CD4-positive, alpha-beta T cell (primary cell): Measurements from ENCODE around the gene SLCO2A1. TPM values are rescaled to one million over a fixed set of nuclear protein-coding genes. Genes with fewer than 3 reads are reported as not detected.

Experiments
- ATAC-seq: fragments of 200-7000 bp; cut with Tn5 transposase; one replicate; pipeline ENCODE4 v1.10.0; 2022; ENCODE audit warnings: mild to moderate bottlenecking; ENCODE audit not compliant: poor library complexity
- CTCF ChIA-PET: fragments of 350-600 bp; sonication (Branson Sonifier 250); formaldehyde crosslinking; loops from one replicate; lab custom pipeline; 2021; ENCODE audit warnings: antibody characterized with exemption, inconsistent platforms; lab: Charles Lee
- POLR2A ChIA-PET: fragments of 350-600 bp; sonication (Branson Sonifier 250); formaldehyde crosslinking; loops from one replicate; lab custom pipeline; 2021; ENCODE audit warnings: antibody characterized with exemption, inconsistent platforms; lab: Charles Lee
- DNase-seq, 14 experiments: peaks; one replicate each; pipeline ENCODE4 v3.0.0-alpha.2; 2013 to 2020; ENCODE audit warnings: mixed read lengths in 2 of 14
- H3K27ac ChIP-seq, 2 donors: one replicate each; pipeline versions ENCODE4 v1.5.1 to v1.7.0; 2013; ENCODE audit warnings: low read length in 2 of 2, low read depth in 1 of 2, mild to moderate bottlenecking in 1 of 2
- H3K27me3 ChIP-seq, 2 experiments: 1 replicate in 1 of 2; 2 replicates in 1 of 2; pipeline versions ENCODE4 v1.6.1 to v1.7.0; 2013; ENCODE audit warnings: low read length in 2 of 2, control low read depth in 1 of 2, mild to moderate bottlenecking in 1 of 2, moderate library complexity in 1 of 2; ENCODE audit not compliant: insufficient read depth in 2 of 2, control insufficient read depth in 1 of 2
- H3K36me3 ChIP-seq: one replicate; pipeline ENCODE4 v1.6.1; 2013; ENCODE audit warnings: low read length, control low read depth; ENCODE audit not compliant: insufficient read depth
- H3K4me1 ChIP-seq: one replicate; pipeline ENCODE4 v1.6.1; 2013; ENCODE audit warnings: low read length, control low read depth; ENCODE audit not compliant: insufficient read depth
- H3K4me3 ChIP-seq: one replicate; pipeline ENCODE4 v1.5.1; 2013; ENCODE audit warnings: mild to moderate bottlenecking, low read length, moderate library complexity
- H3K9me3 ChIP-seq, 2 experiments: 1 replicate in 1 of 2; 2 replicates in 1 of 2; pipeline versions ENCODE4 v1.6.1 to v1.7.0; 2013; ENCODE audit warnings: low read length in 2 of 2, mild to moderate bottlenecking in 2 of 2, control low read depth in 1 of 2, moderate library complexity in 1 of 2; ENCODE audit not compliant: control insufficient read depth in 1 of 2, insufficient read depth in 1 of 2
- H3K27ac Mint-ChIP-seq: one replicate; pipeline ENCODE4 v1.8.0; 2020; ENCODE audit warnings: mixed read lengths
- H3K27me3 Mint-ChIP-seq: one replicate; pipeline ENCODE4 v1.8.0; 2021; ENCODE audit warnings: mixed read lengths
- H3K36me3 Mint-ChIP-seq: one replicate; pipeline ENCODE4 v1.8.0; 2021; ENCODE audit warnings: low read depth, mixed read lengths
- H3K4me1 Mint-ChIP-seq: one replicate; pipeline ENCODE4 v1.8.0; 2021; ENCODE audit warnings: low read depth, mixed read lengths
- H3K4me3 Mint-ChIP-seq: one replicate; pipeline ENCODE4 v1.8.0; 2020; ENCODE audit warnings: mild to moderate bottlenecking, mixed read lengths
- H3K9me3 Mint-ChIP-seq: one replicate; pipeline ENCODE4 v1.8.0; 2020; ENCODE audit warnings: mixed read lengths
- CTCF ChIP-seq: fragments of 200-600 bp; IDR thresholded peaks from one replicate; pipeline ENCODE4 v1.8.0; 2022; ENCODE audit warnings: antibody characterized with exemption, mild to moderate bottlenecking
- intact Hi-C, 2 experiments: fragments of 100-400 bp; cut with DNase I in 1 of 2; cut with micrococcal nuclease in 1 of 2; formaldehyde crosslinking; loops; one replicate each; pipeline versions ENCODE4 v1.15.1 to v1.9.0; 2023 to 2025; cut with DNase I, micrococcal nuclease
- total RNA-seq, 174 experiments: library from RNA in 2 of 174; stranded (reverse) in 2 of 174; gene quantifications; one replicate each; pipeline ENCODE4 v1.2.3 and lab custom pipeline; 2021 to 2026

Gene SLCO2A1
- total RNA-seq, 2 experiments from 2014 or later, result not detected

DNA sequence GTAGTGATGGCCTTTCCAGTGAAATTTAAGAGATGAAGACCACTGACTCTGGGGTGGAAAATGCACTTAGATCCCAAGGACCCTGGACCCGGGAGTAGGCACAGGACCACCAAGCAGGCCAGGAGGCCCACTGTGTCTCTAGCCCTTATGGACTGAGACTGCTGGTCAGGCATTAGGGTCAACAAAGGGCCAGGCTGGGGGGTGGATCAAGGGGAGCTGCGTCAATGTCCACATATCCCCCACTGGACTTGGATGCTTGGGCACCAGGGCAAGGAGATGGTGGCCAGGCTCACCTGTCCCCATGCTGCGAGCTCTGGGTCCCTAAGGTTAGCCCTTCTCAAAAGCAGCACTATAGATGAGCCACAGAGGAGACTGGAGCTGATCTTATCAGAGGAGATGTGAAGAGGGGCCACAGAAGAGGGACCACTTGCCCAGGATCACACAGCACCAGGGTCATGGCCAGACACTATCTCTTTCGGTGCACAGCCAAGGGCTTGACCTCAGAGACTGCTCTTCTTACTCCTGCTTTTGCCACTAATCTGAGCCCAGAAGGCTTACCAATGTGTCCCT lies 148.8 kb downstream of the SLCO2A1 start:
- no peak overlapping the region for H3K27ac Mint-ChIP-seq

DNA sequence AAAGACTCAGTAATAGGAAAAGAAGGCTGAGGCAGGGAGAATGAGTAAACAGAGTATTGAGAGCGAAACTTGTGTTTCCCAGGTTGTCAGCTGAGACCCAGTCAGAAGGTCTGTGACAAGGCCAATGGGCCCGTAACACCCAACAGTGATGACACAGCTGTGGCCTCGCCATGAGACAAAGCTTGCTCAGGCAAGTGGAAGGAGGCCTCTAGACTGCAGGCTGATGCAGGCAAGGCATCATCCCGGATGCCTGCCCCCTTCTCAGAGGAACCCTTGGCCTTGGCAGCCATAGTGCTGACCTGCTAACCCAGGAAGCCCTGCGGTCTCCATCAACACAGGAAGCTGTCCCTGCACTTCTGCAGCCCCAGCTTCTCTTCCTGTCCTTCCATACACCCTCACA lies 149.4 kb downstream of the SLCO2A1 start:
- H3K36me3 ChIP-seq, result no peaks in the 10 kb centered on the region
- peak in 3 of 14 experiments; percentile 16 to 32 (median 23) for DNase-seq
- Mint-ChIP-seq H3K27me3 (no peaks in the 10 kb centered on the region), H3K4me3 (no peak overlapping the region), H3K27ac (no peak overlapping the region), H3K9me3 (peaks cover 13% of the 10 kb centered on the region), H3K36me3 (no peaks in the 10 kb centered on the region), H3K4me1 (no peaks in the 10 kb centered on the region)
- ChIA-PET CTCF (no interaction called here), POLR2A (no interaction called here)
- H3K27me3 ChIP-seq, result no peaks in the 10 kb centered on the region
- no peak for TF ChIP-seq CTCF
- H3K4me3 ChIP-seq, result no peak overlapping the region
- ATAC-seq, result no peak
- H3K27ac ChIP-seq, result no peak overlapping the region
- intact Hi-C loops, result no loop called here
- H3K4me1 ChIP-seq, result peaks cover 36% of the 10 kb centered on the region
- H3K9me3 ChIP-seq, result peaks cover 8 to 17% of the 10 kb centered on the region in 2 experiments

More for the DNA sequence above, 148.8 kb downstream of the SLCO2A1 start:
- Mint-ChIP-seq H3K9me3 (peaks cover 13% of the 10 kb centered on the region), H3K4me1 (no peaks in the 10 kb centered on the region), H3K36me3 (no peaks in the 10 kb centered on the region), H3K27me3 (no peaks in the 10 kb centered on the region), H3K4me3 (no peak overlapping the region)
- Histone ChIP-seq H3K4me1 (peaks cover 36% of the 10 kb centered on the region), H3K27ac (no peak overlapping the region), H3K4me3 (no peak overlapping the region), H3K9me3 (peaks cover 8 to 17% of the 10 kb centered on the region in 2 experiments), H3K36me3 (no peaks in the 10 kb centered on the region), H3K27me3 (peaks cover 0 to 2% of the 10 kb centered on the region in 2 experiments)
- ATAC-seq (no peak), DNase-seq (no peak)
- ChIA-PET POLR2A (no interaction called here), CTCF (no interaction called here)
- no peak for TF ChIP-seq CTCF
- intact Hi-C loops, result no loop called here

DNA sequence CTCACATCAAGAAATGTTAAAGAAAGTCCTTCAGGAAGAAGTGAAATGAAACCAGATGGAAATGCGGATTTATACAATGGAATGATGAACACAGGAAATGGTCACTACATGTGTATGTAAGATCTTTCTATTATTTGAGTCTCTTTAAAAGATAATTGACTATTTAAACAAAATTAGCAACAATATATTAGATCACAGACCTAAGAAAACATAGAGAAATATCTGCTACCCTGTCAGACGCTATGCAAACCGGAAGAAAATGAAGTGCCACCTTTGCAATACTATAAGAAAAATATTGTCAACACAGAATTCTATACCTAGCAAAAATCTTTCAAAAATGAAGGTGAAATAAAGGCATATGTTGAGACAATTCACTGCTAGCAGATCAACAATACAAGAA lies 151.2 kb downstream of the SLCO2A1 start:
- no peak overlapping the region for H3K27ac Mint-ChIP-seq
- ATAC-seq, result no peak
- no peak overlapping the region for H3K27ac ChIP-seq
- intact Hi-C loops, result loop anchor here in 1 of 2 experiments (10.0 kb wide), 1 partner anchor 124 kb away; no protein-coding TSS in a partner anchor
- no peak for DNase-seq
- ChIA-PET CTCF (no interaction called here), POLR2A (no interaction called here)
- H3K4me1 Mint-ChIP-seq, result no peaks in the 10 kb centered on the region
- H3K4me3 ChIP-seq, result no peak overlapping the region
- H3K4me1 ChIP-seq, result peaks cover 30% of the 10 kb centered on the region
- no peaks in the 10 kb centered on the region for H3K27me3 ChIP-seq
- H3K9me3 ChIP-seq, result peaks cover 8 to 17% of the 10 kb centered on the region in 2 experiments
- H3K27me3 Mint-ChIP-seq, result peaks cover 7% of the 10 kb centered on the region
- H3K4me3 Mint-ChIP-seq, result no peak overlapping the region
- no peak for TF ChIP-seq CTCF
- H3K36me3 Mint-ChIP-seq, result no peaks in the 10 kb centered on the region
- no peaks in the 10 kb centered on the region for H3K36me3 ChIP-seq
- H3K9me3 Mint-ChIP-seq, result peaks cover 13% of the 10 kb centered on the region

Other genes starting within 250 kb of the SLCO2A1 start
- gene SRPRB, start 224.1 kb downstream of the SLCO2A1 start, total RNA-seq, result 10 to 100 TPM; 19.1 to 19.9 TPM
- not detected for gene RAB6B, start 134.0 kb downstream of the SLCO2A1 start, total RNA-seq
- gene RYK, start 220.9 kb upstream of the SLCO2A1 start, total RNA-seq, result 10 to 100 TPM; 57.6 to 59.2 TPM